Tibial nerve (tissue), 4 donors: ENCODE measurements around the gene MINDY4.

Experiments used
- CTCF ChIP-seq, 5 experiments: fragments of 200-600 bp in 3 of 5; fragments of 450-650 bp in 2 of 5; sonication (generic) in 3 of 5; IDR thresholded peaks; one replicate each; pipeline ENCODE4 v1.5.1; 2016 to 2019; ENCODE audit warnings: antibody characterized with exemption in 5 of 5, mild to moderate bottlenecking in 3 of 5, moderate library complexity in 2 of 5
- EP300 ChIP-seq, 2 donors: sonication (generic); formaldehyde crosslinking; IDR thresholded peaks; one replicate each; pipeline ENCODE4 v1.6.1; 2017; ENCODE audit warnings: antibody characterized with exemption in 2 of 2, mild to moderate bottlenecking in 1 of 2
- POLR2A ChIP-seq, 2 donors: fragments of 450-650 bp; IDR thresholded peaks; one replicate each; pipeline ENCODE4 v1.6.1; 2017; ENCODE audit warnings: antibody characterized with exemption in 2 of 2, mild to moderate bottlenecking in 2 of 2, moderate library complexity in 2 of 2

GRCh38 chr7:30920584-30921539, 149.6 kb downstream of the MINDY4 start:
- TF ChIP-seq CTCF (IDR thresholded peaks at IDR 0.05): no peak
- TF ChIP-seq POLR2A (IDR thresholded peaks at IDR 0.05): no peak
- no peak for TF ChIP-seq EP300 (IDR thresholded peaks at IDR 0.05)
